ENCODE results near the gene PRPF6. TPM values are rescaled to one million over a fixed set of nuclear protein-coding genes. Genes with fewer than 3 reads are reported as not detected.

PRPF6 gene
- total and polyA plus RNA-seq, 2 of the 13 experiments (the other 11 are each of a cell fraction or from before 2014, with no cell fraction given) = 63.7 to 101 TPM

DNA sequence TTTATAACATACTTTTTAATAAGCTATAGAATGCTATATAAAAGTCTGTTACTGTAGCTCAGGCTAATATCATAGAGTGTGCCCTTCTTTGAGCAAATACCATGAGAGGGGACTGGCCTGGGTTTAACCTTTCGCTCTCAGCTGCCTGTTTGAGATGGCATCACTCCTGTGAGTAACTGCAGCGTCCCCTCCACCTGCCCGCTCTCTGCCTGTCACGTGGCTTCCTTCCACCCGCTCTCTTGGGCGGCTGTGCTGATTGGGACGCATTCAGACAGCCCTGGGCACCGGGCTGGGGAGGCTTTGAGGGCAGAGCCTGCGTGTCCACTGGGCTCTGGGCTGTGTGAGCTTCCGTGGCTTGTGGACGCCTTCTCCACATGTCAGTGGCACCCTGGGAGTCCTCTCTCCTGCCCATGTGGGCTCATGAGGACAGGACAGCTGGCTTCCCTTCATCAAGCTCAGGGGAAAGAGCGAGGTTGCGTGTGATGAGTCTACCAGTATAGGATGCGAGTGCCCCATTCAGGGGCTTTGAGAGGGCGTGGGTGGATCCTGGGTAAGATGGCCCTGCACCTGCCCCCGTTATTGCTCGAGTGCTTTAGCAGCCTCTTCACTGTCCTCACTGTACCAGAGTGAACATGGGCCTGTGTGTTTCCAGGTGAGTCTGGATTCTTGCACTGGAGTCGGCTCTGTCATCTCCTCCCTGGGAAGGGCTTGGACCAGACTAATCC lies 44.3 kb downstream of the PRPF6 start:
- in situ Hi-C loops (cut with HindIII; ENCODE audit: extremely low pct_ligation_motif_present, low pct_unique_long_range_greater_than_20kb) = no loop called here
- intact Hi-C loops (cut with micrococcal nuclease; ENCODE audit: unreplicated experiment) = no loop called here
- Histone ChIP-seq H3K4me2 (ENCODE audit: low read depth, low read length) (peak overlapping the region; percentile 84), H3K4me1 (ENCODE audit: insufficient read depth, low read length) (peaks cover 42% of the 10 kb centered on the region), H3K9me3 (ENCODE audit: low read length) (no peaks in the 10 kb centered on the region), H3K27me3 (ENCODE audit: control insufficient read depth in 1 of 2, insufficient read depth in 2 of 2, low read length in 2 of 2) (no peaks in the 10 kb centered on the region), H2AFZ (ENCODE audit: low read length) (no peak overlapping the region), H3K4me3 (replicated peaks in 1 of 3; ENCODE audit: insufficient read depth in 1 of 3, low read depth in 2 of 3, low read length in 3 of 3) (0 out of 6 replicates have a peak overlapping the region, but pooled peaks of 1 of the 3 experiments have one; percentile 53), H3K79me2 (ENCODE audit: insufficient read depth, low read length) (peaks cover 4% of the 10 kb centered on the region), H3K9ac (ENCODE audit: insufficient read depth, low read depth, low read length) (peak overlapping the region; percentile 75), H3K36me3 (replicated peaks in 1 of 2; ENCODE audit: control insufficient read depth in 1 of 2, insufficient read depth in 2 of 2, low read length in 2 of 2) (peaks cover 52 to 79% of the 10 kb centered on the region in 2 experiments), H3K27ac (ENCODE audit: extremely low read length, insufficient read depth, low read length) (peak overlapping the region; percentile 92), H4K20me1 (ENCODE audit: insufficient read depth, low read length) (no peaks in the 10 kb centered on the region)
- POLR2A ChIA-PET = interaction anchor here (2.0 to 5.0 kb wide), 7 partner anchors 8 to 45 kb away, joined by 12 to 81 read pairs (median 26); partner anchors contain the start of genes C20orf204, PRPF6, SAMD10 and SOX18
- BruUV-seq (replicated peaks) = no TSS peak
- CTCF ChIA-PET (ENCODE audit: low intra/inter-chr PET ratio, low total read pairs) = interaction anchor here (1.3 kb wide), 1 partner anchor 44 kb away, joined by 4 read pairs; no protein-coding TSS in a partner anchor
- FAIRE-seq (no peak), ATAC-seq (no peak), DNase-seq (ENCODE audit: low spot score) (no peak)
- WGBS (ENCODE audit: low lambda C conversion rate) = 96% methylated on average over 18 of the region's 18 CpGs
- TF ChIP-seq, protein P1, sequence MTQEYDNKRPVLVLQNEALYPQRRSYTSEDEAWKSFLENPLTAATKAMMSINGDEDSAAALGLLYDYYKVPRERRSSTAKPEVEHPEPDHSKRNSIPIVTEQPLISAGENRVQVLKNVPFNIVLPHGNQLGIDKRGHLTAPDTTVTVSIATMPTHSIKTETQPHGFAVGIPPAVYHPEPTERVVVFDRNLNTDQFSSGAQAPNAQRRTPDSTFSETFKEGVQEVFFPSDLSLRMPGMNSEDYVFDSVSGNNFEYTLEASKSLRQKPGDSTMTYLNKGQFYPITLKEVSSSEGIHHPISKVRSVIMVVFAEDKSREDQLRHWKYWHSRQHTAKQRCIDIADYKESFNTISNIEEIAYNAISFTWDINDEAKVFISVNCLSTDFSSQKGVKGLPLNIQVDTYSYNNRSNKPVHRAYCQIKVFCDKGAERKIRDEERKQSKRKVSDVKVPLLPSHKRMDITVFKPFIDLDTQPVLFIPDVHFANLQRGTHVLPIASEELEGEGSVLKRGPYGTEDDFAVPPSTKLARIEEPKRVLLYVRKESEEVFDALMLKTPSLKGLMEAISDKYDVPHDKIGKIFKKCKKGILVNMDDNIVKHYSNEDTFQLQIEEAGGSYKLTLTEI (CRISPR knock-in tag; conservative IDR thresholded peaks at IDR 0.05) = no peak
- TF ChIP-seq IKZF1 (IDR thresholded peaks at IDR 0.05) (no peak), MEIS1 (CRISPR knock-in tag; IDR thresholded peaks at IDR 0.05; ENCODE audit: borderline replicate concordance) (0 out of 2 replicates have a peak, but pooled peaks have one; percentile 3), NFE2L1 (CRISPR knock-in tag; IDR thresholded peaks at IDR 0.05; ENCODE audit: borderline replicate concordance) (no peak), ZNF317 (CRISPR knock-in tag; IDR thresholded peaks at IDR 0.05) (no peak), JUN (CRISPR knock-in tag; IDR thresholded peaks at IDR 0.05) (0 out of 2 replicates have a peak, but pooled peaks have one; percentile 32), ZC3H13 (CRISPR knock-in tag; IDR thresholded peaks at IDR 0.05) (peak; percentile 51; the same call in 1 of the 2 replicates), ZNF513 (CRISPR knock-in tag; conservative IDR thresholded peaks at IDR 0.05) (no peak), ZXDC (CRISPR knock-in tag; IDR thresholded peaks at IDR 0.05) (peak; percentile 84), ZSCAN25 (CRISPR knock-in tag; IDR thresholded peaks at IDR 0.05) (no peak), MED8 (CRISPR knock-in tag; IDR thresholded peaks at IDR 0.05; ENCODE audit: insufficient replicate concordance) (peak; percentile 41), SALL1 (CRISPR knock-in tag; IDR thresholded peaks at IDR 0.05) (peak; percentile 8; the same call in 1 of the 2 replicates)

Measured in HepG2 (cell line).